GM19043 (cell line): Measurements from ENCODE around the gene PRCD.

ENCODE experiments used
- ATAC-seq: cut with Tn5 transposase; IDR thresholded peaks from one replicate; pipeline ENCODE4 v1.9.1; 2021; ENCODE audit warnings: low read depth; ENCODE audit not compliant: unreplicated experiment

PRCD gene

GRCh38 chr17:76537578-76538280 lies 2.1 kb upstream of the PRCD start, which contains the start of gene CYGB:
Gene CYGB (minus strand): TSS chr17:76537709. CDS start chr17:76537542, 167 bp downstream.
- ATAC-seq, result no peak

DNA sequence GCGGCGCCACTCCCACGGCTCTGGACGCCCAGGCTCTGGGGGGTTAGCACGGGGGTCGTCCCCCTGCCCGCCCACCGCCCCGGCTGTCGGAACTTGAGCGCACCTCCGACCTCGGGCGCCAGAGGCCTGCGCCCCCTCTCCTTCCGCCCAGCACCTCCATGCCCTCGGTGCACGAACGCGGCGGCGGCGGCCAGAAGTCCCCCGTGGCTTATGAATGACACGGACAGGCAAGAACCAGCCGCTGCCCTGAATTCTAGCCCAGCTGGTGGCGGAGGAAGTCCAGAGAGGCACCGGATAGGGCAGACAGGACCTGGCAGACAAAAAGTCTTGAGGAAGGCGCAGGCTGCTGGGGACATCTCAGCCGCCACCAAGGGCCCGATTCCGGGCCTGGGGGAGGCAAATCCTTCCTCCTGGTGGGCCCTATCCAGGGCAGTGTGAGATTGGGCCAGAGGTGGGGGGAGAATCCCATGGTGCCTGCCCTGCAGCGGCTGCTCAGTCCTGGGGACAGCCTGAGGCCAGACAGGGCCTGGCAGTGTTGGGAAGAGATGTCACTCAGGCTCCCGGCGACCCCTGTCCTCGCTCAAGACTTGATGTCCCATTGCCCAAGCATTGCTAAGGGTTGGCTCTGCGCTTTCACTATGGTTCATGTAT lies 1.4 kb upstream of the PRCD start:
- no peak for ATAC-seq

DNA sequence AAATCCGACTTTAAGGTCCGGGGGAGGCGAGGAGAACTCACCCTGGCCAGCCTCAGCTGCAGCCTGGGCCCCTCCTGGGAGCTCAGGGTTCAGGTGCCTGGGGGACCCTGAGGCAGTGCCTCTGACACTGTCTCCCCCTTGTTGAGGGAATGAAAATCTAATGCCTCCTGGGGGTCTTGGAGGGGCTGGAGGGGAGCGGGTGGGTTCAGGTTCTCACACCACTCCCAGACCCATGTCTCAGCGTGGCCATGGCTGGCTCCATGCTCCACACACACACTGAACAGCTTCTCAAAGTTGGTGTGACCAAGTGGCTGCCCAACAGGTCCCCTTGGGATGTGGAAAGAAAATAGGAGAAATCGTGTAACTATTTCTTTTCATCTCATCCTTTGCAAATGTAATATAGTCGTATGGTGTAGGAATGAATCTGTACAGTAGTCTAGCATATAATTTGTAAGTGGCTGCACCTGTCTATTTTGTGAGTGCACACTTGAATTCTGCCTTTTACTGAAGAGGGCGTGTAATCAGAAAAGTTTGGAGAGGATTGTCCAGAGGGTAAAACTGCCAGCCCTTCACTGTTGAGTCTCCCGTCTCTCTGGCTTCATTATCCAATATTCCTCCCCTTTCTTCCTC lies 788 bp upstream of the PRCD start:
- ATAC-seq, result no peak

GRCh38 chr17:76540381-76541300 lies 797 bp downstream of the PRCD start:
- ATAC-seq, result no peak

- ATAC-seq, result no peak
Observed at GRCh38 chr17:76541739-76542454, 2.1 kb downstream of the PRCD start.

GRCh38 chr17:76542566-76542971 lies 2.7 kb downstream of the PRCD start:
- ATAC-seq, result no peak

GRCh38 chr17:76542984-76543383 lies 3.1 kb downstream of the PRCD start:
- ATAC-seq, result no peak

DNA sequence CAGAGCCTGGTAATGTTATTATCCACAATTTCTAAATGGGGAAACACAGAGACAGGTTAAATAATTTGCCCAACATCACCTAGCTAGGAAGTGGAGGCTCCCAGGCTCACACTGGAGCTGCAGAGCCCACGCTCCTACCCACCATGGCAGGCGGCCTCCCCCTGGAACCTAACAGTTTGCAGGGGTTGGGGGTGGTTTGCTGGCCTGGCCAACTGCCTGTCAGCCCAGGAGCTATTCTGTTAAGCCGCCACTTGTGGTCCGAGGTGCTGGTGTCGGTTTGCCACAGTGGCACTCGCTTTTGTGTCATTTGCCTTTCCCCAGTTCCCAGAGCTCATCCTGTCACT lies 3.6 kb downstream of the PRCD start:
- ATAC-seq, result no peak

- no peak for ATAC-seq
Observed at GRCh38 chr17:76543826-76544545, 4.1 kb downstream of the PRCD start.

DNA sequence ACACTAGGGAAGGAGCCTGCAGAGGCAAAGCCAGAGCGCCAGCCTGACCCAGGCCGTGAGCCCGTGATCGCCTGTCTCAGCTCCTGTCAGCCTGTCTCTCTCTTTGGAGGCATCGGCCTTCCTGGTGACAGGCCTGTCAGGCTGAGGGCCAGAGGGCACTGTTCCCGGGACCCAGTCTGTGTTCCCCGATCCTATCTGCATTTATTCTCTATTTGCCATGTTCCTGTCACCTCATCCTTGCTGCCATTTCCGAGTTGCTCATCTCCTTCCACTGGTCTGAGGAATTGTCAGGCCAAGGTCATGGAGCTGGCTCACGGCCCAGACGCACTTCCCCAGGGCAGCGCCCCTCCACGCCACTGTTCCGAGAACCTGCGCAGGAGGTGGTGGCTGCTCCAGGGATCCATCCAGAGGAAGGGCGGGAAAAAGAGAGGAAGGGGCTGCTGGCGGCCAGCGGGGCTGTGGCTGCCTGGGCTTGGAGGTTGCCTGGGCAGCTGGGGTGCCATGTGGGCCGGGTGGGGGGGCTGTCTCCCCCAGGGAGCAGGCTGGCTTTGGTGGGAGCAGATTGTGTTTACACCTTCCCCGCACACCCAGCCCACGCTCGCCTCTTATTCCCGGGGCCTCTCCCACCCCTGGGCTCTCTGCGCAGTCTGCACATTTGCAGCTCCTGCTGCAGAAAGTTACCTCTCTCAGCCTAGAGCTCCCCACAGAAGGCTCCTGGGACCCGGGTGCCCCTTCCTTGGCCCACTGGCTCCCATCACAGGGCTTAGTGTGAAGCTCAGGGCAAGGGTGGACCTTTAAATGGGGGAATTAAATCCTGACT lies 4.9 kb downstream of the PRCD start:
- ATAC-seq, result no peak

- ATAC-seq, result no peak
Observed at GRCh38 chr17:76545918-76546555, 6.2 kb downstream of the PRCD start.

DNA sequence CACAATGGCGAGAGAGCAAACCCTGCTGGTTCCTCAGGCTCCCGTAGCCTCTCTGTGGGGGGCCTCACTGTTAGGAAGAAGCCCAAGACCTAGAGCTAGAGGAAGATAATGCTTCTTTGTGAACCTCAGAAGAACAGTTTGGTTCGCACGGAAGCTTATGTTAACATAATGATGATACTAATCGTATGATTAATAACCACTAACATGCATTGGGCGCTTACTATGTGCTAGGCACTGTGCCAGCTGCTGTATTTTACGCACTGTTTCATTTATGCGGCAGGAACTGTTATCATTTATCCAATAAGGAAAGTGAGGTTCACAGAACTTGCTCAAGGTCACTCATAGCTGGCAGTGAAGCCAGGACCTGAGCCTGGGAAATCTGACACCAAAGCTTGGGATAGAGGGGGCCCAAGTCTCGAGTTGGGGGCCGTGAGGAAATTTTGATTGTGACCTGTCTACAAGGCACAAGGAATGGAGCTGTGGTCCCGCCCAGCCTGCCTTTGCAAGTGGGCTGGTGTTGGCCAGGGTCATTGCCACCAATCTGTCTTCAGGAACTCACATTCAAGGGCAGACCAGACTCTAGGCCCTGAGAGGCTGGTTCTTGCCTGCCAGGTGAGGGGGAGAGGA lies 6.8 kb downstream of the PRCD start:
- ATAC-seq, result no peak

DNA sequence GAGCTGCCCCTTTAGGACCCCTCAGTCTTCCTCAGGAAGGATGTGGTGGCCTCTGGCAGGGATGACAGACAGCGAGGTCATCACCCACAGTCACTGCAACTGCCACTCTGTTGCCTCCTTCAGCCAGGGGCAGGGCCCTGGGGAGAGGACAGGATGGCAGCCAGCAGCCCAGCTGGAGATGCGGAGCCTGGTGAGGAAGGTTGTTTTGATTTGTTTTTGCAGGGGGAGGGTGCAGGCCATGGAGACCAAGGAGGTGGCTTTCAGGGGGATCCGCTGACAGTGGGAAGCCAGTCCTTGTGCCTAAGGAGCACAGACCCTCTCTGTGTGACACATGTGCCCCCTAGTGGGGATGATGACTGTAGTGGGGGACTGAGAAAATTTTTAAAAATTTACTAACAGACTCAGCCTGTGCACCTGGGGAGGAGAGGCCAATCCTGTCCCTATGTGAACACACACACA lies 7.4 kb downstream of the PRCD start:
- ATAC-seq, result no peak

- no peak for ATAC-seq
Observed at GRCh38 chr17:76547642-76548202, 7.9 kb downstream of the PRCD start.

DNA sequence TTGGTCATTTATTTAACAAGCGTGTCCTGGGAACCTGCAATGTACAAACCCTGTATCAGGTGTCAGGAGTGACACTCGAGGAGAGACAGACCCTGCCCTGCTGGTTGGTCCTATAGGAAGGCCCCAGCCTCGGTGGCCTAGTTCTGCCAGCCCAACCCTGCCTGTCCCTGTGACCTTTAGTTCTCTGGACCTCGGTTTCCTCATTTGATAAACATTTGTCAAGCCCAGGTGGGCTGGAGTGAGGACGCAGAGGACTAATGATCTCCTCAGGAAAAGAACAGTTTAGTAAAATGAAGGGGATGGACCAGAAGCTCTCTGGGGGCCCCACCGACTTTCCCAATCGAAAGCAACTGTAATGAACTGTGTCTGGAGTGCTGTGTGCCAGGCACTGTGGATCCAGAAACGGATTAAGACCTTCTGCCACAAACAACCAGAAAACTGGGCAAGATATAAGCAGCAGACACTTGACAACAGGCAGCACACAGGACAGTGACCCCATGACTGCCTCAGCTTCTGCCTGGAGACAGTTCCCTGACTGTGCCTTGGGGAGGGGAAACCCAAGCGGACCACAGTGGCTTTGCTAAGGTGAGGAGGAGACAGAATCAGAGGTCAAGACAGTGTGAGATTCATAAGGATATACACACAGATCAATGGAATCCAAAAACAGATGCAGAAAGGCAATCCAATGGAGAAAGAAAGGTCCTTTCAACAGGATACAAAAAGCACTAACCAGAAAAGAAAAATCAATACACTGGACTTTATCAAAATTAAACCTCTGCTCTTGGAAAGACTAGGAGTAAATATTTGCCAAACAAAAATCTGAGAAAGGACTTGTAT lies 8.8 kb downstream of the PRCD start:
- ATAC-seq, result no peak

GRCh38 chr17:76549215-76549518 lies 9.3 kb downstream of the PRCD start:
- no peak for ATAC-seq

DNA sequence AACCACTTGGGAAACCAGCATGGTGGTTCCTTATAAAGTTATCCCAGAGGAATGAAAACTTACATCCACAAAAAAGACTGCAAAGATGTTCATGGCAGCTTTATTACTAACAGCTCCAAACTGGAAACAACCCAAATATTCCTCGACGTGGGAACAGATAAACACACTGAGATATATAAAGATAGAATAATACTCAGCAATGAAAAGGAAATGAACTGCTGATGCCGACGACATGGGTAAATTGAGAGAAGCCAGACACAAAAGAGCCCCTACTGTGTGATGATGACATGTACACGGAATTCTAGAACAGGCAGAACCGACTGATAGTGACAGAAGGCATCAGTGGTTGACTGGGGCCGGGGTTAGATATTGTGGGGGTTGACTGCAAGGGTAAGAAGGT lies 9.7 kb downstream of the PRCD start:
- no peak for ATAC-seq
